Vagina (tissue), 2 donors: ENCODE measurements around the gene SNX7. TPM values are rescaled to one million over a fixed set of nuclear protein-coding genes. Genes with fewer than 3 reads are reported as not detected.

Experiments
- DNase-seq, 2 donors: peaks; one replicate each; pipeline ENCODE4 v3.0.0-alpha.2; 2017; ENCODE audit errors: extremely low spot score in 2 of 2
- H3K27ac ChIP-seq: fragments of 200-600 bp; sonication (generic); one replicate; pipeline ENCODE4 v1.5.1; 2019
- H3K27me3 ChIP-seq: fragments of 200-600 bp; sonication (generic); one replicate; pipeline ENCODE4 v1.5.1; 2019
- H3K36me3 ChIP-seq, 2 donors: fragments of 200-600 bp; sonication (generic); one replicate each; pipeline ENCODE4 v1.5.1; 2017 to 2019
- H3K4me1 ChIP-seq: fragments of 200-600 bp; sonication (generic); one replicate; pipeline ENCODE4 v1.5.1; 2019
- H3K4me3 ChIP-seq, 2 donors: fragments of 200-600 bp; sonication (generic); 1 replicate in 1 of 2; 2 replicates in 1 of 2; pipeline ENCODE4 v1.5.1; 2016 to 2019
- H3K9me3 ChIP-seq: fragments of 200-600 bp; sonication (generic); one replicate; pipeline ENCODE4 v1.5.1; 2019
- POLR2A ChIP-seq, 2 donors: fragments of 450-650 bp; IDR thresholded peaks; one replicate each; pipeline ENCODE4 v1.6.1; 2017; ENCODE audit warnings: antibody characterized with exemption in 2 of 2, mild to moderate bottlenecking in 2 of 2, moderate library complexity in 2 of 2
- POLR2AphosphoS5 ChIP-seq, 2 donors: sonication (generic); formaldehyde crosslinking; IDR thresholded peaks; one replicate each; pipeline ENCODE4 v1.9.0; 2017; ENCODE audit warnings: antibody characterized with exemption in 2 of 2, mild to moderate bottlenecking in 2 of 2, low read depth in 1 of 2; ENCODE audit not compliant: insufficient read depth in 1 of 2
- intact Hi-C: fragments of 100-400 bp; cut with DNase I; formaldehyde crosslinking; loops from one replicate; pipeline ENCODE4 v1.15.1; 2023
- total RNA-seq: library from RNA; depleted of rRNA; stranded (reverse); fragments of >200 nt; gene quantifications from one replicate; pipeline ENCODE4 v1.2.3, GENCODE V29; 2016
- TF ChIP-seq, protein P1 (sequence below), 3 experiments: fragments of 450-650 bp in 2 of 3; fragments of 200-600 bp in 1 of 3; sonication (generic) in 1 of 3; IDR thresholded peaks; one replicate each; pipeline ENCODE4 v1.5.1; 2017 to 2019; ENCODE audit warnings: antibody characterized with exemption in 3 of 3, mild to moderate bottlenecking in 2 of 3, moderate library complexity in 2 of 3

SNX7 gene
- total RNA-seq, 1 donor from 2014 or later = 21.4 TPM

DNA sequence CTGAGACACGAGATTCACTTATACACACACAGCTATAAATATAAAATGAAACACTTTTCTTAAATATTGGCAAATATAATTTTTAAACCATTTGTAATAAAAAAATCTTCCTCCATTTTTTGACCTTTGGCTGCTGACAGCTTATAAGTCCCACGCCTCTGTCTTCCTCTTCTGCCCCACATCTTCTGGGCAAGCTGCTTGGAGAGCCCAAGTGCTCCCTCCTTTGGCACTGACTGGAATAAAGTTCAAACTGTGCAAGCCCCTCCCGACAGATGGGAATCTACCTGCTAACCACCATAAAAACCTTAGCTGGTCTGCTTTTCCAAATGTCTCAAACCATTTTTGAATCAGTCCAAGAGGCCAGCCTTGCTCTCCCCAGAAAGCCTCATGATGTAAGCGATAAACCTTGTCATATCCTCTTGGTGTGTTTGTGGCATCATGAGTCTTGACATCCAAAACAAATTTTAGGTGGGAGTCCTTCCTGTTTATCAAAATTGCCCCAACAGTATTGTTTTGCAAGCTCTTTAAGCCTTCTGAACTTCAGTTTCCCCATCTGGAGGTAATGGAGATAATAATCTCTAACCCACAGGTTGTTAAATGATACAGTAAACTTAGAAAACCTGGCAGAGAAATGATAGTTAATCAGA lies 99.8 kb downstream of the SNX7 start:
- TF ChIP-seq, protein P1, sequence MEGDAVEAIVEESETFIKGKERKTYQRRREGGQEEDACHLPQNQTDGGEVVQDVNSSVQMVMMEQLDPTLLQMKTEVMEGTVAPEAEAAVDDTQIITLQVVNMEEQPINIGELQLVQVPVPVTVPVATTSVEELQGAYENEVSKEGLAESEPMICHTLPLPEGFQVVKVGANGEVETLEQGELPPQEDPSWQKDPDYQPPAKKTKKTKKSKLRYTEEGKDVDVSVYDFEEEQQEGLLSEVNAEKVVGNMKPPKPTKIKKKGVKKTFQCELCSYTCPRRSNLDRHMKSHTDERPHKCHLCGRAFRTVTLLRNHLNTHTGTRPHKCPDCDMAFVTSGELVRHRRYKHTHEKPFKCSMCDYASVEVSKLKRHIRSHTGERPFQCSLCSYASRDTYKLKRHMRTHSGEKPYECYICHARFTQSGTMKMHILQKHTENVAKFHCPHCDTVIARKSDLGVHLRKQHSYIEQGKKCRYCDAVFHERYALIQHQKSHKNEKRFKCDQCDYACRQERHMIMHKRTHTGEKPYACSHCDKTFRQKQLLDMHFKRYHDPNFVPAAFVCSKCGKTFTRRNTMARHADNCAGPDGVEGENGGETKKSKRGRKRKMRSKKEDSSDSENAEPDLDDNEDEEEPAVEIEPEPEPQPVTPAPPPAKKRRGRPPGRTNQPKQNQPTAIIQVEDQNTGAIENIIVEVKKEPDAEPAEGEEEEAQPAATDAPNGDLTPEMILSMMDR (IDR thresholded peaks at IDR 0.05) = no peak
- TF ChIP-seq POLR2A (IDR thresholded peaks at IDR 0.05) (no peak), POLR2AphosphoS5 (IDR thresholded peaks at IDR 0.05; ENCODE audit: insufficient read depth in 1 of 2, low read depth in 1 of 2) (no peak)
- Histone ChIP-seq H3K27ac (no peak overlapping the region), H3K36me3 (no peaks in the 10 kb centered on the region), H3K9me3 (no peaks in the 10 kb centered on the region), H3K4me1 (no peaks in the 10 kb centered on the region), H3K27me3 (no peaks in the 10 kb centered on the region), H3K4me3 (no peak overlapping the region)
- DNase-seq = no peak
- intact Hi-C loops = no loop called here

GRCh38 chr1:98763488-98764150 lies 102.1 kb downstream of the SNX7 start:
- no peak overlapping the region for H3K4me3 ChIP-seq
- intact Hi-C loops = no loop called here
- no peak for TF ChIP-seq POLR2A (IDR thresholded peaks at IDR 0.05)
- TF ChIP-seq POLR2AphosphoS5 (IDR thresholded peaks at IDR 0.05; ENCODE audit: insufficient read depth in 1 of 2, low read depth in 1 of 2) = no peak
- TF ChIP-seq, protein P1 (IDR thresholded peaks at IDR 0.05) = no peak

DNA sequence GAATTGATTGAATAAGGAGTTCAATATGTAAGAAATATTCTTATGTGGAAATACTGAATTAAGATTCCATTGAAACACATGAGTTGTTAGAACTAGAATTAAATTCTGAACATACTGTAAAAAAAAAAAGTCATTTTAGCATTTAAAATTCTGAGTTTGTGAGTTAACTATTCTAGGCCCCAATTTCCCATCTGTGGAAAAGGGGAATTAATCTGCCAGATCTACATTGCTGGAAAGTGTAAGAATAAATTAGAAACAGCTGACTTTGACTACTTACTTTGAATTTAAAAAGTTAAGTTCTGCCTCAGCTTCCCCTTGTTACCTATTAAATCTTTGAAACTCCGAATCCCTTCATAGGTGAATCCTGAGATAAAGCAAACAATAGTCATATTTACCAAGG lies 103.0 kb downstream of the SNX7 start:
- no peak for DNase-seq
- intact Hi-C loops = no loop called here
- no peaks in the 10 kb centered on the region for H3K36me3 ChIP-seq
- no peaks in the 10 kb centered on the region for H3K27me3 ChIP-seq
- no peak overlapping the region for H3K4me3 ChIP-seq
- no peak overlapping the region for H3K27ac ChIP-seq
- TF ChIP-seq POLR2AphosphoS5 (IDR thresholded peaks at IDR 0.05; ENCODE audit: insufficient read depth in 1 of 2, low read depth in 1 of 2) (no peak), POLR2A (IDR thresholded peaks at IDR 0.05) (no peak)
- H3K9me3 ChIP-seq = no peaks in the 10 kb centered on the region
- no peaks in the 10 kb centered on the region for H3K4me1 ChIP-seq

More at GRCh38 chr1:98763488-98764150, 102.1 kb downstream of the SNX7 start:
- no peaks in the 10 kb centered on the region for H3K9me3 ChIP-seq
- no peak overlapping the region for H3K27ac ChIP-seq
- no peaks in the 10 kb centered on the region for H3K27me3 ChIP-seq
- H3K36me3 ChIP-seq = no peaks in the 10 kb centered on the region
- DNase-seq = no peak
- H3K4me1 ChIP-seq = no peaks in the 10 kb centered on the region

DNA sequence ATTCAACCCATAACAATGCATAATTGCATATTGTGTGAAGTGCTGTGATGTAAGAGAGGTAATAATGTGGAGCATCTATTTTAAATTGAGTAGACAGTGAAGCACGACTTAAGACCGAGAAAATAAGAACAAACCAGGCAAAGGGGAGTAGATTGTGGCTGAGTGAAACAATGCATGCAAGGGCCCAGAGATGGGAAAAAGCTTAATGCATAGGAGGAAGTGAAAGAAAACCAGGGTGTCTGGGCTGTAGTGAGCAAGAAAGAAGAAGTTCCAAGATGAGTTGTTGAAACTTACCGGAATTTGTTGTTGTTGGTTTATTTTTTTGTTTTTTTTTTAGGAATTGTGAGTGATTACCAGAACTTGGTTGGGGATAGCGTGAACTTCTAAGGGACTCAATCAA lies 104.7 kb downstream of the SNX7 start:
- TF ChIP-seq POLR2A (IDR thresholded peaks at IDR 0.05) (no peak), POLR2AphosphoS5 (IDR thresholded peaks at IDR 0.05; ENCODE audit: insufficient read depth in 1 of 2, low read depth in 1 of 2) (no peak)
- TF ChIP-seq, protein P1 (IDR thresholded peaks at IDR 0.05) = no peak
- DNase-seq = no peak
- Histone ChIP-seq H3K9me3 (no peaks in the 10 kb centered on the region), H3K27me3 (no peaks in the 10 kb centered on the region), H3K4me3 (no peak overlapping the region), H3K4me1 (no peaks in the 10 kb centered on the region), H3K36me3 (no peaks in the 10 kb centered on the region), H3K27ac (no peak overlapping the region)
- intact Hi-C loops = no loop called here

- no peak for DNase-seq
- H3K27ac ChIP-seq = no peak overlapping the region
- no peak overlapping the region for H3K4me3 ChIP-seq
- TF ChIP-seq POLR2A (IDR thresholded peaks at IDR 0.05) (no peak), POLR2AphosphoS5 (IDR thresholded peaks at IDR 0.05; ENCODE audit: insufficient read depth in 1 of 2, low read depth in 1 of 2) (no peak)
- TF ChIP-seq, protein P1 (IDR thresholded peaks at IDR 0.05) = no peak
- no peaks in the 10 kb centered on the region for H3K9me3 ChIP-seq
- no peaks in the 10 kb centered on the region for H3K27me3 ChIP-seq
- H3K36me3 ChIP-seq = no peaks in the 10 kb centered on the region
- intact Hi-C loops = no loop called here
- H3K4me1 ChIP-seq = no peaks in the 10 kb centered on the region
Measured at GRCh38 chr1:98769162-98769561, 107.6 kb downstream of the SNX7 start.
